SK-N-MC (cell line): ENCODE measurements around the gene TMEM109.

Experiments
- EZH2 ChIP-seq: fragments of 200-600 bp; sonication (generic); IDR thresholded peaks from one replicate; pipeline ENCODE4 v1.6.1; 2017; ENCODE audit warnings: antibody characterized with exemption
- POLR2AphosphoS5 ChIP-seq: IDR thresholded peaks from 2 replicates; pipeline ENCODE4 v1.6.1; 2012; ENCODE audit warnings: mild to moderate bottlenecking, low read depth, low read length, borderline replicate concordance

GRCh38 chr11:60879104-60879503 is 34.9 kb upstream of the TMEM109 start:
- TF ChIP-seq EZH2: no peak
- TF ChIP-seq POLR2AphosphoS5: no peak
